WTC11 (cell line): Measurements from ENCODE around the gene STK39.

Experiments used
- ATF2 ChIP-seq: sonication (generic); formaldehyde crosslinking; IDR thresholded peaks from 2 replicates; pipeline ENCODE4 v1.8.1; 2022; ENCODE audit warnings: low read depth, missing genetic modification reagents, borderline replicate concordance
- CTCF ChIP-seq: fragments of 200-600 bp; IDR thresholded peaks from 2 replicates; pipeline ENCODE4 v1.8.0; 2022; ENCODE audit warnings: antibody characterized with exemption
- FOXJ3 ChIP-seq: sonication (generic); formaldehyde crosslinking; IDR thresholded peaks from 2 replicates; pipeline ENCODE4 v1.9.0; 2021; ENCODE audit warnings: missing genetic modification reagents, mild to moderate bottlenecking, borderline replicate concordance
- FOXK1 ChIP-seq: sonication (generic); formaldehyde crosslinking; IDR thresholded peaks from 2 replicates; pipeline ENCODE4 v1.8.0; 2022; ENCODE audit warnings: mild to moderate bottlenecking, moderate library complexity, missing genetic modification reagents
- IRF1 ChIP-seq: sonication (generic); formaldehyde crosslinking; IDR thresholded peaks from 2 replicates; pipeline ENCODE4 v1.8.0; 2023; ENCODE audit warnings: missing genetic modification reagents
- MLX ChIP-seq: sonication (generic); formaldehyde crosslinking; IDR thresholded peaks from 2 replicates; pipeline ENCODE4 v1.8.1; 2023; ENCODE audit warnings: mild to moderate bottlenecking, missing genetic modification reagents, moderate library complexity
- NFATC4 ChIP-seq: fragments of 250-450 bp; sonication (Bioruptor Pico); IDR thresholded peaks from 2 replicates; pipeline ENCODE4 v1.9.0; 2021; ENCODE audit warnings: mild to moderate bottlenecking
- OVOL2 ChIP-seq: fragments of 250-450 bp; sonication (Bioruptor Pico); IDR thresholded peaks from 2 replicates; pipeline ENCODE4 v1.9.0; 2021; ENCODE audit warnings: mild to moderate bottlenecking, borderline replicate concordance
- SMAD4 ChIP-seq: sonication (generic); formaldehyde crosslinking; IDR thresholded peaks from 2 replicates; pipeline ENCODE4 v1.8.0; 2022; ENCODE audit warnings: mild to moderate bottlenecking, missing genetic modification reagents
- TCF7 ChIP-seq: sonication (generic); formaldehyde crosslinking; IDR thresholded peaks from 2 replicates; pipeline ENCODE4 v1.8.0; 2022; ENCODE audit warnings: mild to moderate bottlenecking, low read depth, missing genetic modification reagents, moderate library complexity

GRCh38 chr2:168157926-168158325, 89.5 kb downstream of the STK39 start:
- no peak for TF ChIP-seq FOXJ3 (CRISPR knock-in tag)
- no peak for TF ChIP-seq IRF1 (CRISPR knock-in tag)
- TF ChIP-seq SMAD4 (CRISPR knock-in tag): no peak
- TF ChIP-seq FOXK1 (CRISPR knock-in tag): no peak
- no peak for TF ChIP-seq CTCF
- TF ChIP-seq NFATC4 (CRISPR knock-in tag): no peak
- no peak for TF ChIP-seq OVOL2
- TF ChIP-seq MLX (CRISPR knock-in tag): no peak
- TF ChIP-seq TCF7 (CRISPR knock-in tag): no peak
- TF ChIP-seq ATF2: no peak
